GM10266 (cell line): ENCODE results near the gene MANSC4.
A peak's percentile ranks its signal among the peaks of the same experiment; 100 is the strongest.

ENCODE experiments used
- DNase-seq: peaks from one replicate; pipeline ENCODE4 v3.0.0; 2012; ENCODE audit errors: extremely low spot score
- CTCF ChIP-seq: IDR thresholded peaks from 2 replicates; pipeline ENCODE4 v1.5.1; 2012; ENCODE audit warnings: mild to moderate bottlenecking, low read depth; ENCODE audit not compliant: control insufficient read depth, insufficient read depth; ENCODE audit errors: missing control alignments

Gene MANSC4

GRCh38 chr12:27821259-27821973, 41.4 kb upstream of the MANSC4 start:
- peak; percentile 65 for TF ChIP-seq CTCF
- DNase-seq: peak; percentile 46

GRCh38 chr12:27820564-27820963, 40.5 kb upstream of the MANSC4 start:
- no peak for DNase-seq
- no peak for TF ChIP-seq CTCF

GRCh38 chr12:27818401-27818918, 38.4 kb upstream of the MANSC4 start:
- no peak for DNase-seq
- no peak for TF ChIP-seq CTCF

- no peak for DNase-seq
- no peak for TF ChIP-seq CTCF
These were observed 37.7 kb upstream of the MANSC4 start for GRCh38 chr12:27817766-27818165.

- DNase-seq: no peak
- no peak for TF ChIP-seq CTCF
These were observed 35.0 kb upstream of the MANSC4 start for GRCh38 chr12:27814851-27815591.

GRCh38 chr12:27814411-27814810, 34.4 kb upstream of the MANSC4 start:
- no peak for TF ChIP-seq CTCF
- DNase-seq: no peak

- DNase-seq: no peak
- TF ChIP-seq CTCF: no peak
These were observed 32.5 kb upstream of the MANSC4 start for GRCh38 chr12:27812502-27812901.
